ENCODE measurements around the gene PTPRQ. TPM values are rescaled to one million over a fixed set of nuclear protein-coding genes. Genes with fewer than 3 reads are reported as not detected.

The PTPRQ gene
- total and polyA plus RNA-seq, 9 of the 15 experiments (the other 6 are each of a cell fraction or from before 2014, with no cell fraction given) = not detected

DNA sequence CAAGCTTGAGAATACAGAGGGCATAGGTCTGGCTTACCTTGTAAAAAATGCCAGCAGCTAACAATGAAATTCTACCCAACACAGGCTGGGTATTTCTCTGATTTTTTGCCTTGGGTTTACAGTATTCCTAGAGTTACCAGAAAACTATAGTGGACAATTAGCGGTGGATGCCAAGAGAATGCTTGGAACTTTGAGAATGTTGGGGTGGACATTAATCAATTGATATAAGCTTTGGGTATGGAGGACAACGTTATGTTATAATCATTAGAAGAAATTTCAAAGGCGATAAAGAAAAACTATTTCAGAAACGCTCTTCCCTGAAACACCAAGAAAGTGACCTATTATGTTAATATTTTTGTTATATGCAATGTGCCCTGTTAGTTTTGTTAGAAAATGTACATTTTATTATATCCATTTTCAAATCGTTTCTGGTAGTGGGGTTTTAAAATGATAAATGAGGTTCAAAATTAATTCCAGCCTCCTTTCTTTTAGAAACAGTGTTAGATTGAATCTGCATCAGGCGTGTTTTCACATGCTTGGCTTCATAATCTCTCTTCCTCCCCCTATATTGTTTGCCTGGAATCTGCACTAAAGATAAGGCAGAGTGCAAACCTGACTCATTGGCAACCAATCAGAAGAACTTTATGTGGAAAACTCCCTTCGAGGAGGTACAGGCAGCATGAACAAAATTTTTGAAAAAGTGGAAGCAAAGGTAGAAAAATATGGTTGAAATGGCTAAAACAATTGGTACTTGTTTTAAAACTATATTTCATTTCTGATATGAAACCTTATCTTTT is 1.4 kb upstream of the PTPRQ start:
- Histone ChIP-seq H3K9me1 (ENCODE audit: control insufficient read depth, insufficient read depth, low read length) (no peaks in the 10 kb centered on the region), H3K27me3 (ENCODE audit: control insufficient read depth in 2 of 2, insufficient read depth in 2 of 2, low read length in 2 of 2) (no peaks in the 10 kb centered on the region), H4K20me1 (replicated peaks; ENCODE audit: control insufficient read depth, insufficient read depth, low read length) (no peaks in the 10 kb centered on the region), H3K9me3 (replicated peaks; ENCODE audit: control insufficient read depth, insufficient read depth, low read depth, low read length) (no peaks in the 10 kb centered on the region; the same call in 1 of the 2 replicates), H3K4me2 (ENCODE audit: insufficient read depth, low read length) (no peak overlapping the region), H3K4me3 (no peak overlapping the region), H2AFZ (ENCODE audit: low read depth, low read length) (no peak overlapping the region), H3K36me3 (ENCODE audit: control insufficient read depth, insufficient read depth, low read length) (no peaks in the 10 kb centered on the region), H3K27ac (ENCODE audit: extremely low read depth, low read depth, low read length) (no peak overlapping the region), H3K9ac (ENCODE audit: insufficient read depth in 1 of 2, low read depth in 2 of 2, low read length in 2 of 2) (no peak overlapping the region), H3K79me2 (ENCODE audit: control insufficient read depth, insufficient read depth, low read length) (no peaks in the 10 kb centered on the region), H3K4me1 (replicated peaks in 1 of 2; ENCODE audit: control insufficient read depth in 2 of 2, insufficient read depth in 2 of 2, low read length in 2 of 2) (no peaks in the 10 kb centered on the region)
- no TSS peak for BruUV-seq (replicated peaks)
- in situ Hi-C loops (cut with MboI) = no loop called here
- ChIA-PET CTCF (ENCODE audit: low intra/inter-chr PET ratio) (no interaction called here), POLR2A (no interaction called here)
- TF ChIP-seq, protein P1, sequence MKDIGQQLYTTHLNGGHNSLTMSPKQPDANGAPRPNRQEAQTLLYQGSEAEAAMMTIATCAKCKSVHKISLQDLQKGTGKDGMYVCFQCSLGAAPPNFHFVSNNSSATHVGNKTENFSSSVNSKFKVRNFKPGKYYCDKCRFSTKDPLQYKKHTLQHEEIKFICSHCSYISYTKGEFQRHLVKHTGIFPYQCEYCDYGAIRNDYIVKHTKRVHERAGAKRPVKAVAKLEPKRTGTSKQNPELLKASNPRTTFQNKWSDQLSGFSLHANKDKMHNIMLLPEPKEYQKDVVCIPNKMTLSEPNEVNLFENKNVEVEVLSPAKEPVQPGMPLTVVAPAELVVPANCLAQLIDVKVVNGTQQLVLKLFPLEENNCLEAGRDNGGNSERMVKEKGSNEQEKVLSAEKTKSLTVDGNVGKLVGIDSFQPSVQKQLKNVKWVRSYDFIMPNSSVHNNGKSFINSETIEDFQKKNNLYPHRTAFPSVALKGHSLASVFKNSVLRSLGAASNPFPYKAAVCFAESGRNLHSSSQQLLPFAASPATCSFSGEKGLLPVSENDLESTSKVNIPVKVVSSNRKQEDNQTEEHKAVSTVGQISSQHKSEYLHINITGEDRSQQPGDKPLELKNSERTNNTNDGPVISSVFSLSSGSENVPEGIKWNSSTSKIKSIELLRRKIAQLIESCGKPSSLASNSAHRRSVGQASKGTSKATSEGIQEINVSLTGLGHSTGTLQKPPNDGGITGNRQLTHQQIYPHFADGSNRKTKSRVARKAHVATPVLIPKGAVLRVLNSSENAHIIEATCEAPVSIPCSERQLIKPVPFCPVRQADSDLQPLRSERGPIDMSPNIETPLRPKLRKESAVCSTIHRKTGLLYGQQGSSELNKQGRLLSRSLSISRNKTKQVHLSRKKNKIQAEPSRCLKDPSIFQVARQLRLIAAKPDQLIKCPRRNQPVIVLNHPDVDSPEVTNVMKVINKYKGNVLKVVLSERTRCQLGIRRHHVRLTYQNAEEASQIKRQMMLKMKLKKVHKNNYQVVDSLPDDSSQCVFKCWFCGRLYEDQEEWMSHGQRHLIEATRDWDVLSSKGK (CRISPR knock-in tag; IDR thresholded peaks at IDR 0.05) = no peak
- TF ChIP-seq ZFPM2 (CRISPR knock-in tag; IDR thresholded peaks at IDR 0.05) (no peak), HMG20B (CRISPR knock-in tag; IDR thresholded peaks at IDR 0.05) (no peak)
- intact Hi-C loops (cut with micrococcal nuclease) = no loop called here
- no peak for FAIRE-seq
- ATAC-seq = no peak
- 0% methylated on average over 7 of the region's 7 CpGs for WGBS (ENCODE audit: insufficient coverage, low coverage, missing lambda C conversion rate)
- no peak for DNase-seq (ENCODE audit: extremely low read depth in 1 of 4, low spot score in 3 of 4)

All from K562 (cell line).